Activated T-helper 1 cell treated with anti-CD3 and anti-CD28 coated beads, Interleukin-2, amount 50 U/mL, for 16 hours (primary cell): ENCODE data around the gene RAB9A.
"Not testable (repeated sequence)": the region's sequence is repeated elsewhere in the genome, so short reads cannot be mapped to it uniquely, and the experiment has no call there.

ENCODE experiments used
- DNase-seq, 2 donors: peaks; one replicate each; pipeline ENCODE4 v3.0.0-alpha.2; 2020; ENCODE audit warnings: low read depth in 1 of 2, low spot score in 1 of 2

The RAB9A gene

GRCh38 chrX:13699183-13699826 is 10.4 kb downstream of the RAB9A start:
- no peak for DNase-seq

DNA sequence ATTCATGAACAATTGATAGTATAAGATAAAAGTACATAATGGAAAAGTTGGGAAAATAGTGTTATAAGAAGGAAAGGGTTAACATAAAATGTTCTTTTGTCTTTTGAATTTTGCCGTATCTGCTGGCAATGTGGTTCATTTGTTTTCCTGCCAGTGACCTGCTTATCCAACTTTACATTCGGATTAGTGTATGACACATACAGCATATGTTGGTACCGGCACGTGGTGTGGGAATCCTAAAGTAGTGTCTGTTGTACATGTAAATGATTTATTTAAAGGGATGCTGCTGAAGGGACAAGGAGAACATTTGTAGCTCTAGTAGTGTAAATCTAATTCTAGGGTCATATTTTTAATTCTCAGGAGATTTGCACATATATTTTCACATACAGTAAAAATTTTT is 11.5 kb downstream of the RAB9A start:
- no peak for DNase-seq

- no peak for DNase-seq
These were observed 13.3 kb downstream of the RAB9A start for GRCh38 chrX:13702111-13702789.

GRCh38 chrX:13703135-13703534 is 14.2 kb downstream of the RAB9A start:
- no peak for DNase-seq

GRCh38 chrX:13703589-13703988 is 14.7 kb downstream of the RAB9A start:
- DNase-seq: no peak

DNA sequence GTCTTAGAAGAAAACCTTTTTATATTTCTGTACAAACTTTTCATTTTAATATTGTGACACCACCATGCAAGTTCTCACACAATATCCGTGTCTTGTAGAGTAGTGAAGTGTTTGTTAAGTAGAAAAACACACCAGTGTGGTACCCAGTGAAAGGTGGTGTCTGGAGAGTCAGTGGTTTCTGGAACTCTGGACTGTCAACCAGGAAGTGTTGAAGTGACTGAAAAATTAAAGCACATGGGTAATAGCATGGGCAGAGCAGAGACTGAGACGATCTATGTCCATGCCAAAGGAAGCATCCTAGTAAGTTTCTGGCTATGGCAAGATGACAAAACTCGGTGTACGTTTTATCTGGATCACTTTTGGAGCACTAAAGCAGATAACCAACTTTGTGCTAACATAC is 22.2 kb downstream of the RAB9A start:
- DNase-seq: no peak

GRCh38 chrX:13716455-13716854 is 27.5 kb downstream of the RAB9A start:
- no peak for DNase-seq

DNA sequence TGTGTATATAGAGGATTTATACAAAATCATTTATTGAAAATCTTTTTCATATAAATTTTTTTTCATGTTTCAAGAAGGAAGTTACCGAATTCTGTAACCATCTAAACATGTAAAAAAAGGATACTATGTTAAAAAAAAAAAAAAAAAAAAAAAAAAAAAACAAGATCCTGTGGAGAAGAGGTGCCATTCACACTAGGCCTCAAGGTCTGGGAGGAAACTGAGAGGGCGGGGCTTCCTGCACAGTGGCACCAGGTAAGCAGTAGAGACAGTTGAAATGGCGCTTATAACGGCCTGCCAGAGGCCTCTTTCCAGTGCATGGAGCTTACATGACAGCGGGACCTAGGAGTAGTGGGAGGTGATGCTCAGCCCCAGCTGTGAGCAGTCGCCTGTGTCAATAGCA is 28.0 kb downstream of the RAB9A start:
- peak; percentile 2 to 10 for DNase-seq

- DNase-seq: no peak
These were observed 29.0 kb downstream of the RAB9A start for GRCh38 chrX:13717700-13718472.

DNA sequence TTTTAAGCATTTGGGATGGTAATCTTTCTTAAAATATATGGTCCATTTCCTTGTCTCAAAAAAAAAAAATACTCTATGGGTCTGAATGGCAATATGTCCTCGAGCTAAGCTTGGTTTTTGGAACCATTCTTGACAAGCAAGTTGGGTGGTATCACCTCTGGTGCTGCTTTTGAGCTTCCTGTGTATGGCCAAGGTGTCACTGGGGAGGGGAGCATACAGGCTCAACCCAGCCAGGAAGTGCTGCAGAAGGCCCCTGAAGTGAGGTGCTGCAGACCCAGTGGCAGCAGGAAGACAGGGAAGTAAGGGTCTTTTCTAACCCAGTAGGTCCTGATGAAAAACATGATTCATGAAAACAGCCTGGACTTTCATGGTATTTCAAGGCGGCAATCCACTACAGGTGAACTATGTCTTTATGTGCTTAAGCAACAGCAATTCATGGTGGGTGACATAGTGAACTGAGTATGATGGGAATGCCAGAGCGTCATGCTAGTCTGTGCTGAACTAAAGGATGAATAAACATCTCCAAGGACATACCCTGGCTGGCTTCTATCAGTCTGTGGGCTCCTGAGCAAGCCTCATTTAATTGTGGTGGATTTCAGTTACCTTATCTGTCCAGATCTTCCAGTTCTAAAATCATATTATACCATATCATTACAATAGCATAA is 30.4 kb downstream of the RAB9A start:
- no peak for DNase-seq

- DNase-seq: no peak
These were observed 32.4 kb downstream of the RAB9A start for GRCh38 chrX:13721371-13721770.

DNA sequence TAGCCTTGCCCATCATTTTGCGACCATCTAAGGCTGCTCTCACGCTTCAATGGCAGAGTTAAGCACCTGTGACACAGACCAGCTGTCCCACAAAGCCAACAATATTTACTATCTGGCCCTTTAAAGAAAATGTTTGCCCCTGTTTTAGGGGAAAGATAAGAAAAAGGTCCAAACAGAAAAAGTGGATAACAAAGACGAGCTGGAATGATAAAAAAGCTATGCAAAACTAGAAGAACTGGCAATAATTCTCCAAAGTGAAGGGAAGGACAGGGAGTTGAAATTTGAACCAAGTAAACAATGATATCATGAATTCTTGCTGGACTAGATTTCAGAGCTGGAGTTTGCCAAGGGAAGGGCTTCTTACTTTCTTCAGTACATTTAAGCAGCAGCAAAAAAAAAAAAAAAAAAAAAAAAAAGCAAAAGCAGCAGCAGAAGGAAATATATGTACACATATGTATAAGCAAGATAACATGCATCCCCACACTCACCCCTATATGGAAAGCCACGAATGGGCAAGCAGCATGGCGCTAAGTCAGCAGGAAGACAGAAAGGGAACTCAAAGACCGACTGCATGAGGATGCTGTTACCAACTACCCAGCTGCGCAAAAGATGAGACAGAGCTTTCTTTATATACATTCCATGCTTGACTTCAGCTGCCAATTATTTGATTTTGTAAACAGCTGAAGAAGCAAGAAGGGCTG is 33.0 kb downstream of the RAB9A start:
- DNase-seq: no peak

DNA sequence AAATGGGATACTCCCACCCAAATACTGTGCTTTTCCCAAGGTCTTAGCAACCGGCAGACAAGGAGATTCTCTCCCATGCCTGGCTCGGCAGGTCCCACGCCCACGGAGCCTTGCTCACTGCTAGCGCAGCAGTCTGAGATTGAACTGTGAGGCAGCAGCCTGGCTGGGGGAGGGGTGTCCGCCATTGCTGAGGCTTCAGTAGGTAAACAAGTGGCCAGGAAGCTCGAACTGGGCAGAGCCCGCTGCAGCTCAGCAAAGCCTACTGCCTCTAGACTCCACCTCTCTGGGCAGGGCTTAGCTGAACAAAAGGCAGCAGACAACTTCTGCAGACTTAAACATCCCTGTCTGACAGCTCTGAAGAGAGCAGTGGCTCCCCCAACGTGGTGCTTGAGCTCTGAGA is 36.0 kb downstream of the RAB9A start:
- peak; percentile 9 to 22 for DNase-seq

GRCh38 chrX:13726583-13726982 is 37.7 kb downstream of the RAB9A start:
- DNase-seq: not testable (repeated sequence)

DNA sequence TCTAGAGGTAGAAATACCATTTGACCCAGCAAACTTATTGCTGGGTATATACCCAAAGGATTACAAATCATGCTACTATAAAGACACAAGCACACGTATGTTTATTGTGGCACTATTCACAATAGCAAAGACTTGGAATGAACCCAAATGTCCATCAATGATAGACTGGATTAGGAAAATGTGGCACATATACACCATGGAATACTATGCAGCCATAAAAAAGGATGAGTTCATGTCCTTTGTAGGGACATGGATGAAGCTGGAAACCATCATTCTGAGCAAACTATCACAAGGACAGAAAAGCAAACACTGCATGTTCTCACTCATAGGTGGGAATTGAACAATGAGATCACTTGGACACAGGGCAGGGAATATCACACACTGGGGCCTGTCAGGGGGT is 41.6 kb downstream of the RAB9A start:
- not testable (repeated sequence) for DNase-seq

DNA sequence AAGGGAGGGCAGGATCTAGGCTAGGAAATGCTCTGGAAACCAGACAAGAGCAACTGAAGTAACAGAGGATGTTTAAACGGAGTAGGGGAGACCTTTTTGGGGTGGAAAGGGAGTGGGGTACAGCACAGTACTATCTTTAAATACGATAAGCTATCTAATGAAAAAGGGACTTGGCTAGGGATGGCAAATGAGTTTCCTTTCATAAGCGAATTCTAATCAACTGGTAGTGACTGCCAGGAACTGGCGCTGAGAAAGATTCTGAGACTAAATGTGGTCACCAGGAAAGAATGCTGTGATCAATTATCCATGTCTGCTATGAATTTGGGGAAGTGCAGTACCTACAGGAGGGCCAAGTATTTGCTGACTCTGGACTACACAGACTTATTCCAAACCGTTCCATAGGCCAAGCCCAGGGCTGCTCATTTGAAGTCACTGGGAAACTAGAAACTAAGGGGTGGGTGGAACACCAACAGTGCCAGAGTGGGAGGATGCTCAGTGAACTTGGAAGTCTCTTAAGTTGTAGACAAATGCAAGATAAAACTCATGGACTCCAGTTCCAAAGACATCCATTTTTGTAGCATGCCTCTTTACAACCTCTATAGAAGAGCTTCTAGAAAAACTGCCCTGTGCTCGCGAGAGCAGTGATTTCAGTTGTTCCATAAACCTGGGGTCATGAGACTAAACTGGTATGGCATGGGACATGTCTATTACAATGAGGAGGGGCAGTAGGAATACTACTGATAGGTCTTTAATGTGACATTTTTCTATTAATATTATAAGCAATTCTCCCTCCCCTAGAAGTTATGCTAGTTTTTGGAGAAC is 43.5 kb downstream of the RAB9A start:
- no peak for DNase-seq

GRCh38 chrX:13733506-13733905 is 44.6 kb downstream of the RAB9A start:
- DNase-seq: no peak

DNA sequence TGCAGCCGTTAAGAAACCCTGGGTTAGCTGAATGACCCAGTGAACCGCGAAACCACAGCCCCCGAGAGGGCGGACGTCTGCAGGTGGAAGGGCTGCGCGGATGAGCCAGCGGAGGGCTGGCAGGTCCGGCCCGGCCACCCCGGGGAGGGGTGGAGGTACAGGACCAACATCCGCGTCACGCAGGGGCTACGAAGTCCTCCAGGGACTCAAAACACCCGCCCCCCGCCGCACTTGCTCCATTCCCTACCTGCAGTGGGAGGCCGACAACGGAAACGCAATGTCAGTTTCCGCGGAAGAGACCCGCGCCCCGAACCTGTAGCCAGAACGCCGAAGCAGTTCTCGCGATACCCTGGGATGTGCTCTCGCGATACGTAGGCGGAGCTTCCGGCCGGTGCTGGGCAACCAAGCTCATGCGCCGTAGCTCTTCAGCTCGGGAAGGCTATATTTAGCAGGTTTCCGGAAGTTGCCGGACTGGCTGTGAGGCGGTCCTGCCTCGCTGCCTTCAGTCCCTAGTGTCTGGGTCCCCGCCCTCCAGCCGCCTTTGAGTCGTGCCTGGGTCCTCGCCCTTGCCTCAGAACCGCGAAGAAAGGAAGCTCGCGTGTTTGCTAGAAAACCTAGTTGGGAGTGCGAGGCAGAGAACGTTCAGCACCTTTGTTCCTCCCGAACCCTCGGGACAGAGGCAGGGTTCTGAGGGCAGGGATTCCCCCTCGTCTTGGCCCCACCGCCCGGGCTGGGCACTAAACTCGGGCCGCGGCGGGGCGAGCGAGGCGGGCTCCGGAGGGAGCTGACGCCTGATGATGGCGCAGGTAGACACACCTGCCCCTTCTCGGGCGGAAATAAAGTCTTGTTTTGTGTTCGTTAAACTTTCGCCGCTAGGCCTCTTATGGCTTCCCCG is 45.6 kb downstream of the RAB9A start, which contains the start of the genes OFD1 and TRAPPC2:
Gene OFD1 (plus strand): TSS at position 471 of the 895 bp plus-strand sequence. CDS start 324 bp downstream, at position 795.
Gene TRAPPC2 (minus strand): TSS at position 343 of the 895 bp plus-strand sequence. CDS start 14,657 bp downstream, outside the sequence.
- peak; percentile 72 to 85 for DNase-seq

DNA sequence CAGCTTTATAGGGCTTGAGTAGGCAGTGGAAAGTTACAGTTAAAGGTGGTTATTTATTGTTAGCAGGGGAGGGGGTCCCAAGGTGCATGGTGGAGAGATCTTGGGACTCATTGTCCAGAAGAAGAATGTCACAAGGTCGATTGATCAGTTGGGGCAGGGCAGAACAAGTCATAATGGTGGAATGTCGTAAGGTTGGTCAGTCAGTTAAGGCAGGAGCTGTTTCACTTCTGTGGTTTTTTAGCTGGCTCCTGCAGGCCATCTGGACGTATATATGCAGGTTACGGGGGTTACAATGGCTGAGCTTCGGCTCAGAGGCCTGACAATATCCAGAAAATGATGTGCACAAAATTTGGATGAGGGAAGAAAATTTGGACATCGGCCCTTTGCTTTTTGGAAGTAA is 52.8 kb downstream of the RAB9A start:
- DNase-seq: no peak
